Activated CD4-positive, alpha-beta T cell treated with anti-CD3 and anti-CD28 coated beads, Interleukin-2, amount 10 ng/mL, durations not matched to agents 7 days and 5 days (primary cell): ENCODE data around the gene TMEM174. TPM values are rescaled to one million over a fixed set of nuclear protein-coding genes. Genes with fewer than 3 reads are reported as not detected.

Experiments
- CTCF ChIA-PET: fragments of 350-600 bp; sonication (Branson Sonifier 250); formaldehyde crosslinking; loops from one replicate; lab custom pipeline; 2021; ENCODE audit warnings: antibody characterized with exemption; lab: Charles Lee
- POLR2A ChIA-PET: fragments of 350-600 bp; sonication (Branson Sonifier 250); formaldehyde crosslinking; loops from one replicate; lab custom pipeline; 2021; ENCODE audit warnings: antibody characterized with exemption; lab: Charles Lee
- DNase-seq: peaks from one replicate; pipeline ENCODE4 v3.0.0-alpha.2; 2020
- H3K27ac Mint-ChIP-seq: one replicate; pipeline ENCODE4 v1.8.0; 2021; ENCODE audit warnings: mild to moderate bottlenecking, moderate library complexity, mixed read lengths
- H3K27me3 Mint-ChIP-seq: one replicate; pipeline ENCODE4 v1.8.0; 2021; ENCODE audit warnings: mixed read lengths
- H3K36me3 Mint-ChIP-seq: one replicate; pipeline ENCODE4 v1.8.0; 2021; ENCODE audit warnings: low read depth, mixed read lengths
- H3K4me1 Mint-ChIP-seq: one replicate; pipeline ENCODE4 v1.8.0; 2021; ENCODE audit warnings: mixed read lengths
- H3K4me3 Mint-ChIP-seq: one replicate; pipeline ENCODE4 v1.8.0; 2021; ENCODE audit warnings: mild to moderate bottlenecking, moderate library complexity, mixed read lengths
- H3K9me3 Mint-ChIP-seq: one replicate; pipeline ENCODE4 v1.8.0; 2021; ENCODE audit warnings: mixed read lengths
- total RNA-seq, 2 experiments: library from RNA; stranded (reverse); gene quantifications; one replicate each; pipeline ENCODE4 v1.2.3, GENCODE V29; 2021

TMEM174 gene
- total RNA-seq, 2 experiments from 2014 or later = not detected

GRCh38 chr5:73140801-73141200, 32.2 kb upstream of the TMEM174 start:
- H3K27me3 Mint-ChIP-seq = peaks cover 47% of the 10 kb centered on the region

GRCh38 chr5:73142035-73142434, 31.0 kb upstream of the TMEM174 start:
- ChIA-PET CTCF (no interaction called here), POLR2A (no interaction called here)
- Mint-ChIP-seq H3K27ac (no peak overlapping the region), H3K4me3 (no peak overlapping the region), H3K9me3 (no peaks in the 10 kb centered on the region), H3K4me1 (no peaks in the 10 kb centered on the region), H3K27me3 (peaks cover 55% of the 10 kb centered on the region), H3K36me3 (no peaks in the 10 kb centered on the region)
- no peak for DNase-seq

More at GRCh38 chr5:73140801-73141200, 32.2 kb upstream of the TMEM174 start:
- H3K36me3 Mint-ChIP-seq = no peaks in the 10 kb centered on the region
- H3K4me1 Mint-ChIP-seq = no peaks in the 10 kb centered on the region
- ChIA-PET CTCF (no interaction called here), POLR2A (no interaction called here)
- no peak overlapping the region for H3K27ac Mint-ChIP-seq
- no peaks in the 10 kb centered on the region for H3K9me3 Mint-ChIP-seq
- H3K4me3 Mint-ChIP-seq = no peak overlapping the region
- DNase-seq = no peak

- CTCF ChIA-PET = interaction anchor here (0.5 kb wide), 1 partner anchor 1337 kb away, joined by 4 read pairs; no protein-coding TSS in a partner anchor
- Mint-ChIP-seq H3K4me3 (no peak overlapping the region), H3K36me3 (no peaks in the 10 kb centered on the region), H3K4me1 (no peaks in the 10 kb centered on the region), H3K9me3 (no peaks in the 10 kb centered on the region), H3K27ac (no peak overlapping the region), H3K27me3 (peaks cover 59% of the 10 kb centered on the region)
- POLR2A ChIA-PET = no interaction called here
- no peak for DNase-seq
Measured at GRCh38 chr5:73143716-73144115, 29.3 kb upstream of the TMEM174 start.

- Mint-ChIP-seq H3K4me3 (no peak overlapping the region), H3K9me3 (no peaks in the 10 kb centered on the region), H3K36me3 (no peaks in the 10 kb centered on the region), H3K27me3 (peaks cover 81% of the 10 kb centered on the region), H3K27ac (no peak overlapping the region), H3K4me1 (no peaks in the 10 kb centered on the region)
- ChIA-PET POLR2A (no interaction called here), CTCF (no interaction called here)
- DNase-seq = no peak
Measured at GRCh38 chr5:73149540-73149939, 23.5 kb upstream of the TMEM174 start.

- Mint-ChIP-seq H3K4me3 (no peak overlapping the region), H3K36me3 (no peaks in the 10 kb centered on the region), H3K9me3 (no peaks in the 10 kb centered on the region), H3K27me3 (peaks cover 83% of the 10 kb centered on the region), H3K27ac (no peak overlapping the region), H3K4me1 (no peaks in the 10 kb centered on the region)
- POLR2A ChIA-PET = no interaction called here
- CTCF ChIA-PET = no interaction called here
- DNase-seq = no peak
Measured at GRCh38 chr5:73150876-73151275, 22.1 kb upstream of the TMEM174 start.

- H3K27ac Mint-ChIP-seq = no peak overlapping the region
- H3K27me3 Mint-ChIP-seq = peaks cover 84% of the 10 kb centered on the region
- no peaks in the 10 kb centered on the region for H3K9me3 Mint-ChIP-seq
- no peaks in the 10 kb centered on the region for H3K36me3 Mint-ChIP-seq
- H3K4me3 Mint-ChIP-seq = no peak overlapping the region
- no peaks in the 10 kb centered on the region for H3K4me1 Mint-ChIP-seq
- DNase-seq = no peak
- ChIA-PET POLR2A (interaction anchor here (0.5 kb wide), 1 partner anchor 13 kb away, joined by 4 read pairs; no protein-coding TSS in a partner anchor), CTCF (no interaction called here)
Measured at GRCh38 chr5:73151766-73152410, 21.1 kb upstream of the TMEM174 start.

- no peak overlapping the region for H3K27ac Mint-ChIP-seq
- no peak for DNase-seq
- no peaks in the 10 kb centered on the region for H3K36me3 Mint-ChIP-seq
- CTCF ChIA-PET = interaction anchor here (1.1 kb wide), 1 partner anchor 15 kb away, joined by 3 read pairs; no protein-coding TSS in a partner anchor
- H3K4me1 Mint-ChIP-seq = no peaks in the 10 kb centered on the region
- POLR2A ChIA-PET = no interaction called here
- no peak overlapping the region for H3K4me3 Mint-ChIP-seq
- no peaks in the 10 kb centered on the region for H3K9me3 Mint-ChIP-seq
- H3K27me3 Mint-ChIP-seq = peaks cover 86% of the 10 kb centered on the region
Measured at GRCh38 chr5:73152411-73153388, 20.3 kb upstream of the TMEM174 start.

- no peaks in the 10 kb centered on the region for H3K9me3 Mint-ChIP-seq
- no peak overlapping the region for H3K27ac Mint-ChIP-seq
- DNase-seq = no peak
- peaks cover 92% of the 10 kb centered on the region for H3K27me3 Mint-ChIP-seq
- ChIA-PET CTCF (interaction anchor here (1.1 kb wide), 1 partner anchor 15 kb away, joined by 3 read pairs; no protein-coding TSS in a partner anchor), POLR2A (no interaction called here)
- peaks cover 4% of the 10 kb centered on the region for H3K4me1 Mint-ChIP-seq
- no peaks in the 10 kb centered on the region for H3K36me3 Mint-ChIP-seq
- no peak overlapping the region for H3K4me3 Mint-ChIP-seq
Measured at GRCh38 chr5:73153513-73153912, 19.5 kb upstream of the TMEM174 start.

- Mint-ChIP-seq H3K27ac (no peak overlapping the region), H3K4me3 (no peak overlapping the region), H3K36me3 (no peaks in the 10 kb centered on the region), H3K27me3 (peaks cover 93% of the 10 kb centered on the region), H3K4me1 (peaks cover 8% of the 10 kb centered on the region), H3K9me3 (no peaks in the 10 kb centered on the region)
- POLR2A ChIA-PET = no interaction called here
- no peak for DNase-seq
- CTCF ChIA-PET = no interaction called here
Measured at GRCh38 chr5:73154208-73155006, 18.6 kb upstream of the TMEM174 start.

- CTCF ChIA-PET = no interaction called here
- Mint-ChIP-seq H3K4me3 (no peak overlapping the region), H3K36me3 (no peaks in the 10 kb centered on the region), H3K27me3 (peaks cover 91% of the 10 kb centered on the region), H3K4me1 (peaks cover 20% of the 10 kb centered on the region), H3K27ac (no peak overlapping the region), H3K9me3 (no peaks in the 10 kb centered on the region)
- POLR2A ChIA-PET = no interaction called here
- no peak for DNase-seq
Measured at GRCh38 chr5:73155271-73156222, 17.4 kb upstream of the TMEM174 start.

GRCh38 chr5:73157414-73158303, 15.3 kb upstream of the TMEM174 start:
- H3K4me1 Mint-ChIP-seq = peaks cover 30% of the 10 kb centered on the region
- no peak overlapping the region for H3K27ac Mint-ChIP-seq
- CTCF ChIA-PET = interaction anchor here (0.6 kb wide), 1 partner anchor 1453 kb away, joined by 4 read pairs; no protein-coding TSS in a partner anchor
- POLR2A ChIA-PET = interaction anchor here (0.6 kb wide), 1 partner anchor 547 kb away, joined by 3 read pairs; no protein-coding TSS in a partner anchor
- DNase-seq = no peak
- H3K27me3 Mint-ChIP-seq = peaks cover 86% of the 10 kb centered on the region
- no peak overlapping the region for H3K4me3 Mint-ChIP-seq
- no peaks in the 10 kb centered on the region for H3K36me3 Mint-ChIP-seq
- H3K9me3 Mint-ChIP-seq = no peaks in the 10 kb centered on the region
